GM19099 (cell line): ENCODE results near the gene CCL8.

Source experiments
- POLR2A ChIP-seq: IDR thresholded peaks from 3 replicates; pipeline ENCODE4 v1.6.1; 2011; ENCODE audit warnings: low read depth; ENCODE audit not compliant: insufficient read length; ENCODE audit errors: extremely low read depth

Gene CCL8

GRCh38 chr17:34305061-34305460 is 14.2 kb upstream of the CCL8 start:
- no peak for TF ChIP-seq POLR2A

GRCh38 chr17:34305606-34306005 is 13.6 kb upstream of the CCL8 start:
- no peak for TF ChIP-seq POLR2A

- no peak for TF ChIP-seq POLR2A
These were observed 12.8 kb upstream of the CCL8 start for GRCh38 chr17:34306466-34306865.

GRCh38 chr17:34307110-34307509 is 12.1 kb upstream of the CCL8 start:
- TF ChIP-seq POLR2A, result no peak

- TF ChIP-seq POLR2A, result no peak
These were observed 10.9 kb upstream of the CCL8 start for GRCh38 chr17:34308371-34308770.

DNA sequence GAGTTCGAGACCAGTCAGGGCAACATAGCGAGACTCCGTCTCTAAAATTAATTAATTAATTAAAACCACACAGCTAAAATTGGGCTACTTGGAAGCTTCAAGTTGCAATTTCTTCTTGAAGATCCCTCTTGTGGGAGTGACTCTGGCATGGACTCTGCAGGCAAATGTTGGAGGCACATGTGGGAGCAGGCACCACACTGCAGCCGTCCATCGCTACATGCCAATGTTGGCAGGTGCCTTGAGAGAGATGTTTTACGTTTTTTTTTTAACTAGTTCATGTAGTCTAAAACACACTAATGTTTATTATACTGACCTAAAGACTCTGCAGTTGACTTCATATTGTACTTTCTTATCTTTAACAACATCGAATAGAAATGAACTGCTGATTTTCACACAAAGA is 7.9 kb upstream of the CCL8 start:
- TF ChIP-seq POLR2A, result no peak

- TF ChIP-seq POLR2A, result no peak
These were observed 7.2 kb upstream of the CCL8 start for GRCh38 chr17:34312080-34312479.

- no peak for TF ChIP-seq POLR2A
These were observed 6.1 kb upstream of the CCL8 start for GRCh38 chr17:34313164-34313563.

GRCh38 chr17:34314279-34314678 is 5.0 kb upstream of the CCL8 start:
- TF ChIP-seq POLR2A, result no peak

GRCh38 chr17:34318474-34318873 is 761 bp upstream of the CCL8 start:
- no peak for TF ChIP-seq POLR2A

DNA sequence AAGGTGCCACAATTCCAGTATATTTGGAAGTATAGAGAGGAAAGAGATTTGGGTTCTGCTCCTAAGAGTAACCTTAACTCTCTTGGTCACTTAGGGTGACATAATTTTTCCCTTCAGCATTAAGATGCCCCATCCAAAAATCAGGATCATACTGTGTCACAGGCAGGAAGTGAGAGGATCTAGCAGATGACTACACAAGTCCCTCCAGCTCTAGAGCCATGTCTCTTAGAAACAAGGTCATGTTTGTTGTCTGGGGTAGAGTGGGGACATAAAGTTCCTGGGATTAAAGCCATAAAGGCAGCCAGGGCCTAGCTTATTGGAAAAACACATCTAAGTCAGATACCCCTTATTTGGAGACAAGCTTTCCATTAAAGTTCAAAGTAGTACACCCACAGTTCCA is 2.7 kb downstream of the CCL8 start:
- TF ChIP-seq POLR2A, result no peak

- TF ChIP-seq POLR2A, result no peak
These were observed 18.5 kb downstream of the CCL8 start for GRCh38 chr17:34337701-34338100.

DNA sequence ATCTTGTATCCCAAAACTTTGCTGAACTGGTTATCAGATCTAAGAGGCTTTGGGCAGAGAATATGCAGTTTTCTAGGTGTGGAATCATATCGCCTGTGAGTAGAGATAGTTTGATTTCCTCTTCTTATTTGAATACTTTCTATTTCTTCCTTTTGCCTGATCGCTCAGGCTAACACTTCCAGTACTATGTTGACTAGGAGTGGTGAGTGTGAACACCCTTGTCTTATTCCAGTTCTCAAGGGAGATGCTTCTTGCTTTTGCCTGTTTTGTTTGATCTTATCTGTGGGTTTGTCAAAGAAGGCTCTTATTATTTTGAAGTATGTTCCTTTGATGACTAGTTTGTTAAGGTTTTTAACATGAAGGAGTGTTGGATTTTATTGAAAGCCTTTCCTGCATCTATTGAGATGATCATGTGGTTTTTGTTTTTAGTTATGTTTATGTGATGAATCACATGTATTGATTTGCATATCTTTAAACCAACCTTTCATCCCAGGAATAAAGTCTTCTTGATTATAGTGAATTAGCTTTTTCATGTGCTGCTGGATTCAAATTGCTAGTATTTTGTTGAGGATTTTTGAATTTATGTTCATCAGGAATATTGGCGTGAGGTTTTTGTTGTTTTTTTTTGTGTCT is 20.0 kb downstream of the CCL8 start:
- no peak for TF ChIP-seq POLR2A

GRCh38 chr17:34341916-34342315 is 22.7 kb downstream of the CCL8 start:
- TF ChIP-seq POLR2A, result no peak

GRCh38 chr17:34347063-34347462 is 27.8 kb downstream of the CCL8 start:
- TF ChIP-seq POLR2A, result no peak

DNA sequence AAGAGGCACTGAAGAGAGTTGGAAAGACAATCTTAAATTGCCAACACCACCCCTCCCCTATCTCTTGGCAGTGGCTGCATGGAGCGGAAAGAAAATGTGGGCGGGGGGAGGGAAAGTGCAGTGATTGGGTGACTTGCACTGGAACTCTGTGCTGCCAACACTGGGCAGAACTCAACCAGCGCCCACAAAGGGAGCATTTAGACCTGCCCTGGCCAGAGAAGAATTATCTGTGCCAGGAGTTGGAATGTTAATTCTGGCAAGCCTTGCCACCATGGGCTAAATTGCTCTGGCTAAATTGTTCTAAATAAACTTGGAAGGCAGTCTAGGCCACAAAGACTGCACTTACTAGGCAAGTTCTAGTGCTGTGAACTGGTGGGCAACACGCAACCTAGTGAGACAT is 30.5 kb downstream of the CCL8 start:
- no peak for TF ChIP-seq POLR2A

- TF ChIP-seq POLR2A, result no peak
These were observed 31.9 kb downstream of the CCL8 start for GRCh38 chr17:34351096-34351495.
